Smooth muscle cell (in vitro differentiated cells): ENCODE results near the gene MYO15B. TPM values are rescaled to one million over a fixed set of nuclear protein-coding genes. Genes with fewer than 3 reads are reported as not detected.

Experiments used
- DNase-seq: peaks from one replicate; lab custom pipeline; 2025; ENCODE audit not compliant: unreplicated experiment; lab: John Stamatoyannopoulos, UW
- H2AFZ ChIP-seq: fragments of 200-600 bp; sonication (generic); 2 replicates; pipeline ENCODE4 v1.6.0; 2016; ENCODE audit warnings: antibody characterized with exemption, low read depth, mild to moderate bottlenecking
- H3F3A ChIP-seq: fragments of 200-600 bp; sonication (generic); 2 replicates; pipeline ENCODE4 v1.6.0; 2017; ENCODE audit warnings: antibody characterized with exemption, low read depth
- H3K27ac ChIP-seq: fragments of 200-600 bp; sonication (generic); 2 replicates; pipeline ENCODE4 v1.5.1; 2016; ENCODE audit warnings: low read depth, mild to moderate bottlenecking
- H3K27me3 ChIP-seq: fragments of 200-600 bp; sonication (generic); 2 replicates; pipeline ENCODE4 v1.6.1; 2016; ENCODE audit warnings: low read depth, mild to moderate bottlenecking
- H3K36me3 ChIP-seq: fragments of 200-600 bp; sonication (generic); 2 replicates; pipeline ENCODE4 v1.5.1; 2016; ENCODE audit warnings: low read depth
- H3K4me1 ChIP-seq: fragments of 200-600 bp; sonication (generic); 2 replicates; pipeline ENCODE4 v1.5.1; 2016; ENCODE audit warnings: low read depth
- H3K4me2 ChIP-seq: fragments of 200-600 bp; sonication (generic); 2 replicates; pipeline ENCODE4 v1.6.0; 2016; ENCODE audit warnings: mild to moderate bottlenecking
- H3K4me3 ChIP-seq: fragments of 200-600 bp; sonication (generic); 2 replicates; pipeline ENCODE4 v1.5.1; 2016; ENCODE audit warnings: mild to moderate bottlenecking
- H3K79me2 ChIP-seq: fragments of 200-600 bp; sonication (generic); 2 replicates; pipeline ENCODE4 v1.6.0; 2016; ENCODE audit warnings: low read depth, mild to moderate bottlenecking
- H3K9ac ChIP-seq: fragments of 200-600 bp; sonication (generic); 2 replicates; pipeline ENCODE4 v1.6.0; 2016; ENCODE audit warnings: low read depth
- H3K9me3 ChIP-seq: fragments of 200-600 bp; sonication (generic); replicated peaks from 2 replicates; pipeline ENCODE4 v1.5.1; 2016; ENCODE audit warnings: low read depth
- H4K20me1 ChIP-seq: fragments of 200-600 bp; sonication (generic); 2 replicates; pipeline ENCODE4 v1.6.0; 2016; ENCODE audit warnings: low read depth
- CTCF ChIP-seq: fragments of 200-600 bp; sonication (generic); IDR thresholded peaks from 2 replicates; pipeline ENCODE4 v1.5.1; 2017; ENCODE audit warnings: borderline replicate concordance, mild to moderate bottlenecking, antibody characterized with exemption; ENCODE audit not compliant: insufficient read depth, poor library complexity, severe bottlenecking
- WGBS: methylation state at CpG from one replicate; pipeline ENCODE4 v1.1.7; 2016; ENCODE audit warnings: low lambda C conversion rate; 5-methylcytosine and 5-hydroxymethylcytosine counted together
- polyA plus RNA-seq: library from polyadenylated mRNA; unstranded; fragments of >200 nt; fragmentation: Nextera tagmentation; extraction: Ambion mirVana; gene quantifications from 2 replicates; pipeline ENCODE4 v1.2.1, GENCODE V29; 2016
- total RNA-seq: library from RNA; depleted of rRNA; stranded (reverse); fragments of >200 nt; gene quantifications from 2 replicates; pipeline ENCODE4 v1.2.3, GENCODE V29; 2014

The MYO15B gene
- total and polyA plus RNA-seq, 2 experiments from 2014 or later: 14.7 to 17.5 TPM

- 88% methylated on average over 15 of the region's 15 CpGs for WGBS
- H3K9ac ChIP-seq: no peak overlapping the region
- no peak for TF ChIP-seq CTCF
- H3K4me2 ChIP-seq: no peak overlapping the region
- H3K9me3 ChIP-seq: no peaks in the 10 kb centered on the region
- H3K4me1 ChIP-seq: no peaks in the 10 kb centered on the region
- no peaks in the 10 kb centered on the region for H4K20me1 ChIP-seq
- H3K27me3 ChIP-seq: no peaks in the 10 kb centered on the region
- no peak overlapping the region for H3K4me3 ChIP-seq
- no peak for DNase-seq
- H3K36me3 ChIP-seq: no peaks in the 10 kb centered on the region
- no peaks in the 10 kb centered on the region for H3K79me2 ChIP-seq
- H3K27ac ChIP-seq: no peak overlapping the region
- H2AFZ ChIP-seq: no peak overlapping the region
- H3F3A ChIP-seq: no peaks in the 10 kb centered on the region
Observed at GRCh38 chr17:75622771-75623273, 35.2 kb downstream of the MYO15B start.

- no peaks in the 10 kb centered on the region for H3F3A ChIP-seq
- H3K4me3 ChIP-seq: no peak overlapping the region
- no peaks in the 10 kb centered on the region for H3K36me3 ChIP-seq
- no peaks in the 10 kb centered on the region for H4K20me1 ChIP-seq
- H3K27me3 ChIP-seq: no peaks in the 10 kb centered on the region
- H3K79me2 ChIP-seq: no peaks in the 10 kb centered on the region
- H3K27ac ChIP-seq: no peak overlapping the region
- H2AFZ ChIP-seq: no peak overlapping the region
- no peaks in the 10 kb centered on the region for H3K4me1 ChIP-seq
- no peak overlapping the region for H3K9ac ChIP-seq
- H3K4me2 ChIP-seq: no peak overlapping the region
- no peak for DNase-seq
- 86% methylated on average over 9 of the region's 9 CpGs for WGBS
- no peaks in the 10 kb centered on the region for H3K9me3 ChIP-seq
- TF ChIP-seq CTCF: no peak
Observed at GRCh38 chr17:75623386-75623785, 35.8 kb downstream of the MYO15B start.

GRCh38 chr17:75624021-75624420 lies 36.4 kb downstream of the MYO15B start:
- Histone ChIP-seq H3F3A (no peaks in the 10 kb centered on the region), H3K4me3 (no peak overlapping the region), H3K9ac (no peak overlapping the region), H3K4me2 (no peak overlapping the region), H3K9me3 (no peaks in the 10 kb centered on the region), H3K36me3 (no peaks in the 10 kb centered on the region), H3K27ac (no peak overlapping the region), H2AFZ (no peak overlapping the region), H3K4me1 (no peaks in the 10 kb centered on the region), H3K79me2 (no peaks in the 10 kb centered on the region), H4K20me1 (no peaks in the 10 kb centered on the region), H3K27me3 (no peaks in the 10 kb centered on the region)
- 94% methylated on average over 12 of the region's 12 CpGs for WGBS
- TF ChIP-seq CTCF: no peak
- DNase-seq: no peak

- TF ChIP-seq CTCF: no peak
- WGBS: 91% methylated on average over 23 of the region's 23 CpGs
- Histone ChIP-seq H3K9me3 (no peaks in the 10 kb centered on the region), H3K4me2 (no peak overlapping the region), H3K4me3 (no peak overlapping the region), H3K27ac (no peak overlapping the region), H3K4me1 (no peaks in the 10 kb centered on the region), H2AFZ (no peak overlapping the region), H4K20me1 (no peaks in the 10 kb centered on the region), H3K36me3 (no peaks in the 10 kb centered on the region), H3K79me2 (no peaks in the 10 kb centered on the region), H3F3A (no peaks in the 10 kb centered on the region), H3K9ac (no peak overlapping the region), H3K27me3 (no peaks in the 10 kb centered on the region)
- no peak for DNase-seq
Observed at GRCh38 chr17:75624714-75625345, 37.2 kb downstream of the MYO15B start.
